GM13976 (cell line): ENCODE results near the gene SNX24.

Experiments used
- DNase-seq: peaks from one replicate; pipeline ENCODE4 v3.0.0; 2012; ENCODE audit warnings: low spot score
- CTCF ChIP-seq: IDR thresholded peaks from 2 replicates; pipeline ENCODE4 v1.5.1; 2012; ENCODE audit warnings: borderline replicate concordance, mild to moderate bottlenecking; ENCODE audit not compliant: insufficient read depth; ENCODE audit errors: extremely low read depth, missing control alignments, control extremely low read depth
- in situ Hi-C: fragments of 300-500 bp; cut with MboI; formaldehyde crosslinking; loops from one replicate; pipeline ENCODE4 v1.12.0; 2022; ENCODE audit warnings: low sequenced_read_pairs, mixed read lengths, inconsistent platforms; ENCODE audit not compliant: unreplicated experiment

SNX24 gene, protein sequence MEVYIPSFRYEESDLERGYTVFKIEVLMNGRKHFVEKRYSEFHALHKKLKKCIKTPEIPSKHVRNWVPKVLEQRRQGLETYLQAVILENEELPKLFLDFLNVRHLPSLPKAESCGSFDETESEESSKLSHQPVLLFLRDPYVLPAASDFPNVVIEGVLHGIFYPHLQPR

DNA sequence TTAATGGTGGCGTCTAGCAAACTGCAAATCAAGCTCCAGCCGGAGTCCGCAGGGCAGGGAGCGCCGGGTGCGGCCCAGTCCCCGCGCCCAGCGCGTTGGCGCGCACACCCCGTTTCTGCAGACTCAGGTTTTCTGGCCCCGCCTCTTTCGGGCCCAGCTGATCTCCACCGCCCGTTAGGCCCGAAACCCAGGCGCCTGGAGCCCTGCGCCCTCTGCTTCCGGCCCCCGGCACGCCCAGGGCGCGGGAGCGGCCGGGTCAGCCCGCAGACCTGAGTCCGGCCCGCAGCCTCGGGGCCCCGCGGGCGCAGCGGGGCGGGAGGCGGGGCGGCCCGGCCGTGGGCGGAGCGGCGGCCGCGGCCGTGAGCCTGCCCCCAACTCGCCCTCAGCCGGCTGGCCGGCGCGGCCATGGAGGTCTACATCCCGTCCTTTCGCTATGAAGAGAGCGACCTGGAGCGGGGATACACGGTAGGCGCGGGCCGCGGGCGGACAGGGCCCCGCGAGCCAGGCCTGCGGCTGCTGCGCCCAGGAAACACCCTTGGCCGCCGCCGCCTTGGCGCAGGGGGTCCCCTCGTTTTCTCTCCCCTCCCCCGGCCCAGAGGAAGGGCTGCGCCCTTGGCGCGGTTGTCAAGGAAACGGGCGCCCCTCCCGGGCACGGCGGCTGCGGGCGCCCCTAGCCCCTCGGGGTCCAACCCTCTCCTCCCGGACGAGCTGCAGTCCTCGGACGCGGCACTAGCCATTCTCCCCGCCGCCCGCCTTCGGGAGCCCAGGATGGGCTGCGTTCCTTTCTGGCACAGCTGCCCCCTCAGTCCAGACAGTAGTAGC, at the start of gene SNX24:
SNX24 (plus strand) TSS at position 385 of the 822 bp plus-strand sequence; CDS start at position 406, 21 bp downstream.
- in situ Hi-C loops: no loop called here
- TF ChIP-seq CTCF: no peak
- peak; percentile 86 for DNase-seq

DNA sequence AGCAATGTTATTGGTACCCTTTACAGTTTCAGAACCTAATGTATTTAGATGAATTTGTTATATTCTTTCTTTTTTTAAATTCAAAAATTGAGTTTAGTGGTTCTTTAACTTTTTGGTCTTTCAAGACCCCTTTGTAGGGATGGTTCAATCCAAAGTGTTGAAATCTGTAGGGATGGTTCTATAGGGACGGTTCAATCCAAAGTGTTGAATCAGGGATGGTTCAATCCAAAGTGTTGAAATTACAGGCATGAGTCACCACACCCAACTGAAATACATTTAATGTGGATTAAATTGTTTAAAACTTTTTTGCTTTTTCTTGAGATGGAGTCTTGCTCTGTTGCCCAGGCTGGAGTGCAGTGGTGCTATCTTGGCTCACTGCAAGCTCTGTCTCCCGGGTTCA, 39.9 kb upstream of the SNX24 start:
- no peak for DNase-seq
- TF ChIP-seq CTCF: no peak
- in situ Hi-C loops: no loop called here

DNA sequence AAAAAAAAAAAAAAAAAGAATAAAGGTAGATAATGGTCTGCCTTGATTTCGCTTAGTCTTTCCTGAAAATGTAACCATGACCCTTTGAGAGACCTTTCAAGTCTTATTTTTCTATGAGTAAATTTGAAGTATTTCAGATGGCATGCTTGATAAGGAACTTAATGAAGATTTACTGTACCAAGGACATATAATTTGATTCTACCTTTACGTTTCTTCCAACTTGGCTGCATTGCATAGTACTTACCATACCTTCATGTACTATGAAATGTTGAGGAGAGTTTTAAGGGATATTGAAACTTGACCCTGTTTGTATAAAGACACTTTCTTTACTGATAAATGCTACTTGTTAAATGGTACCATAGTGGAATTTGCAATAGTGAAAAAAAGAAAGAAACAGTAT, 35.0 kb upstream of the SNX24 start:
- no peak for DNase-seq
- no peak for TF ChIP-seq CTCF
- in situ Hi-C loops: no loop called here

- DNase-seq: no peak
- in situ Hi-C loops: no loop called here
Measured at GRCh38 chr5:122815218-122815767, 30.1 kb upstream of the SNX24 start.

GRCh38 chr5:122816756-122817155, 28.7 kb upstream of the SNX24 start:
- in situ Hi-C loops: no loop called here
- no peak for TF ChIP-seq CTCF
- DNase-seq: no peak

More at GRCh38 chr5:122815218-122815767, 30.1 kb upstream of the SNX24 start:
- TF ChIP-seq CTCF: no peak

DNA sequence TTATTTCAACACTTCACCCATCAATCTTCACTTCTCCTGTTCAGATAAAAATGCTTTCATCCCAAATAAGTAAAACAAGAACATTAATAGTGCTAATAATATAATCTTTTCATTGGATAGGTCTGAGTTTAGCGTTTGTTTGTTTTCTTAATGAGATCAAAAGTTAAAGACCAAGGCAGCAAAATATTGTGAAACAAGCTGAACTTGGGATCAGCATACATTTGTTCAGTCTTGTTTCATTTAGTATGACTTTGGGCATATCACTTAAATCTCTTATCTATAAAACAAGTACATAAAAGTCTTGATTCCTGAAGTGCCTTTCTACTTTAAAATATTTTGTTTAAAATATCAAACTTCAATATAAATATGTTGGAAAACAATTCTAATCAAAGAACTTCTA, 13.4 kb upstream of the SNX24 start:
- no peak for DNase-seq
- no peak for TF ChIP-seq CTCF
- in situ Hi-C loops: no loop called here
